GM19324 (cell line): Measurements from ENCODE around the gene PASK.

ENCODE experiments used
- ATAC-seq: cut with Tn5 transposase; IDR thresholded peaks from one replicate; pipeline ENCODE4 v1.9.1; 2021; ENCODE audit warnings: mild to moderate bottlenecking, moderate library complexity; ENCODE audit not compliant: unreplicated experiment, low FRiP score

PASK gene

GRCh38 chr2:241182126-241182525 lies 32.9 kb upstream of the PASK start:
- no peak for ATAC-seq

- no peak for ATAC-seq
These were observed 31.2 kb upstream of the PASK start for GRCh38 chr2:241180495-241180894.

GRCh38 chr2:241179899-241180298 lies 30.6 kb upstream of the PASK start:
- no peak for ATAC-seq

GRCh38 chr2:241178961-241179360 lies 29.7 kb upstream of the PASK start:
- ATAC-seq = no peak

GRCh38 chr2:241177526-241178334 lies 28.5 kb upstream of the PASK start:
- ATAC-seq = no peak

- ATAC-seq = no peak
These were observed 24.3 kb upstream of the PASK start for GRCh38 chr2:241173557-241173956.

- ATAC-seq = no peak
These were observed 19.1 kb upstream of the PASK start for GRCh38 chr2:241168366-241168765.

GRCh38 chr2:241163601-241164118 lies 14.4 kb upstream of the PASK start:
- ATAC-seq = no peak

GRCh38 chr2:241161646-241162281 lies 12.5 kb upstream of the PASK start:
- no peak for ATAC-seq

GRCh38 chr2:241160318-241160717 lies 11.0 kb upstream of the PASK start:
- no peak for ATAC-seq

- ATAC-seq = no peak
These were observed 9.8 kb upstream of the PASK start for GRCh38 chr2:241159116-241159515.

GRCh38 chr2:241158546-241158900 lies 9.3 kb upstream of the PASK start:
- no peak for ATAC-seq

- no peak for ATAC-seq
These were observed 8.7 kb upstream of the PASK start for GRCh38 chr2:241157841-241158545.

- no peak for ATAC-seq
These were observed 7.7 kb upstream of the PASK start for GRCh38 chr2:241156971-241157441.

- ATAC-seq = no peak
These were observed 6.7 kb upstream of the PASK start for GRCh38 chr2:241155936-241156335.

GRCh38 chr2:241154915-241155314 lies 5.6 kb upstream of the PASK start:
- ATAC-seq = no peak

- ATAC-seq = no peak
These were observed 4.3 kb upstream of the PASK start for GRCh38 chr2:241153616-241154015.

- no peak for ATAC-seq
These were observed 2.8 kb upstream of the PASK start for GRCh38 chr2:241151934-241152660.

- ATAC-seq = no peak
These were observed 1.6 kb upstream of the PASK start for GRCh38 chr2:241150660-241151530.
